NOMO-1 (cell line): ENCODE data around the gene NAB1.
"Not testable (repeated sequence)": the region's sequence is repeated elsewhere in the genome, so short reads cannot be mapped to it uniquely, and the experiment has no call there.

Experiments used
- DNase-seq, 2 experiments: peaks; one replicate each; lab custom pipeline; 2025; ENCODE audit not compliant: unreplicated experiment in 2 of 2; lab: John Stamatoyannopoulos, UW

Gene NAB1, protein sequence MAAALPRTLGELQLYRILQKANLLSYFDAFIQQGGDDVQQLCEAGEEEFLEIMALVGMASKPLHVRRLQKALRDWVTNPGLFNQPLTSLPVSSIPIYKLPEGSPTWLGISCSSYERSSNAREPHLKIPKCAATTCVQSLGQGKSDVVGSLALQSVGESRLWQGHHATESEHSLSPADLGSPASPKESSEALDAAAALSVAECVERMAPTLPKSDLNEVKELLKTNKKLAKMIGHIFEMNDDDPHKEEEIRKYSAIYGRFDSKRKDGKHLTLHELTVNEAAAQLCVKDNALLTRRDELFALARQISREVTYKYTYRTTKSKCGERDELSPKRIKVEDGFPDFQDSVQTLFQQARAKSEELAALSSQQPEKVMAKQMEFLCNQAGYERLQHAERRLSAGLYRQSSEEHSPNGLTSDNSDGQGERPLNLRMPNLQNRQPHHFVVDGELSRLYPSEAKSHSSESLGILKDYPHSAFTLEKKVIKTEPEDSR

DNA sequence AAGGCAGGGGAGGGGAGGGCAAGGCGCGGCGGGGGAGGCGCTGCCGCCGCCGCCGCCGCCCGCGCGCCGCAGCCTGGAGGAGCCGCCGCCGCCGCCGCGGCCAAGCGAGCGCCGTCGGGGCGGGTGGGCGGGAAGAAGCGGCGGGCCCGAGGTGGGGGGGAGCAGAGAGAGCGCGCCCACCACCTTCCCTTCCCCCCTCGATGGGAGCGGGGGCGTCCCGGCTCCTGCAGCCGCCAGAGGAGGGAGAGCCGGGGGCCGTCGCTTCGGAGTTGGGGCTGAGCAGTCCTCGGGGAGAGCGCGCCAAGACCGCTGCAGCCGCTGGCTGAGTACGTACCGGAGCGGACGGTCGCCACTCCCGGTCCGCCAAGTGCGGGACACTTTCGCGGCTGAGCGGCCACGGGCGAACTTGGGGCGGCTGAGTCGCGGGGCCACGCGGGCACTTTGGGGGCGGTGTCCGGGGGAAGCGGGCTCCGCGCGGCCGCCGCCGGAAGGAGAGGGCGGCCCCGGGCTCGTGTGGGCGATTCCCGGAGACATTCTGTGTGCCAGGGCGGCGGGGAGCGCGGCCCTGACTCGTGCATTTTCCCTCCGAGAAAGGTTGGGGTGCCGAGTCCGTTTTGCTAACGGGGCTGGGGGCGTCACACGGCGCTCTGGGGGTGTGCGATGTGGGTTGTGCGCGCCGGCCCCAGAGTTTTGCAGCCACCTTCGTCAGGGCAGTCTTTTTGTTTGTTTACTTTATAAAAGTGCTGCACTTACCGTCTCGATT lies at the start of gene NAB1:
NAB1 (plus strand) TSS at position 49 of the 763 bp plus-strand sequence. CDS start 10,094 bp downstream, outside the sequence.
- peak; percentile 47 to 52 for DNase-seq

DNA sequence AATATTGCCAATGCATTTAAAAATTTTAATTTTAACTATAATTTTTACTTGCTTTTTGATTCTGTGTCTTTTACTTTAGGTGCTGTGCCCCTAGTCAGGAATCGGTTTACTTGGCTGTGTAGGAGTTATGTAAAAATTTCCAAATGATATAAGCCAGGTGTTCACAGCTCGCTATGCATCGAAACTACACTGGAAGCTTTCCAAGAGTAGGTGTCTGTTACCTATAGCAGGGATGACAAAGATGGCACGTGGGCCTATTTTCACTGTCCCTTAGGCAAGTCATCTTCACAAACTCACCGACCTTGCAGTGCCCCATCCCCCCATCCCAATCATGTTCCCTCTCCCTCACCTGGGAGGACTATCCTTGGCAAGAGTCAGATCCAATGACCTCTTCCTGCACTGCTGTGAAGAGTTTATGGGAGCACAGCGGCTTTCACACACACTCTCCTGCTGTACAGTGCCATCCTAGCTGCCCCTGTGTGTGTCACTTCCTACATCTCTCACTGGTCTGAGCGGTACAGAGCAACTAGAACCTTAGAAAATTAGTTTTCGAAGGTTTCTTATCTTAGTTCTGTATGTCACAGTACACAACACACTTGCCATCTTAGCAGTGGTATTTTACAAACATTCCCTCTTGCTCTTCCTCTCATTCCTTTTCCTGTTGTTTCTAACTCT lies 49.2 kb upstream of the NAB1 start:
- DNase-seq, result no peak

DNA sequence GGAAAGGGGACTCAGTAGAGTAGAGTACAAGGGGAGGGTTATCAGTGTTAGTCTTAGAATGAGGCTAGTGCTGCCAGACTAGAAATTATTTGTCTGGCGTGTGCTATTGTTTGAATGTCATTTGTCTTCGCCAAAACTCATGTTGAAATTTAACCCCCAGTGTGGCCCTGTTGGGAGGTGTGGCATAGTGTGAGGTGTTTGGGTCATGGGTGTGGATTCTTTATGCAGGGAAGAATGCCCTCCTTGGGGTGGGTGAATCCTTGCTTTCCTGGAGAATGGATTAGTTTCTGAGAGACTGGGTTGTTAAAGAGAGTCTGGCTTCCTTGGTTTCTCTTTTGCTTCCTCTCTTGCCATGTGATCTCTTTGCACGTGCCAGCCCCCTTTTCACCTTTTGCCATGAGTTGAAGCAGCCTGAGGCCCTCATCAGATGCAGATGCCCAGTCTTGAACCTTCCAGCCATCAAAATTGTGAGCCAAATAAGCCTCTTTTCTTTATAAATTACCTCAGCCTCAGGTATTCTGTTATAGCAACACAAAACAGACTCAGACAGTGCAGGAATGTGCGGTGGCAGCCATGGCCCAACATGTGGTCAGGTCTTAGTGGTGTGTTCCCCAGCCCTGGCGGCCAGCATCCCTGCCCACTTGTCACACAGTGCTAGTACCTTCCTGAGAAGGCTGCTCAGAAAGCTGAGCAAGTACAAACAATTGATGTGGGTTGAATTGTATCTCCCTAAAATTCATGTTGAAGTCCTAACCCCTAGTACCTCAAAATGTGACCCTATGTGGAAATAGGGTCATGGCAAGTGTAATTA lies 48.4 kb upstream of the NAB1 start:
- DNase-seq, result no peak

DNA sequence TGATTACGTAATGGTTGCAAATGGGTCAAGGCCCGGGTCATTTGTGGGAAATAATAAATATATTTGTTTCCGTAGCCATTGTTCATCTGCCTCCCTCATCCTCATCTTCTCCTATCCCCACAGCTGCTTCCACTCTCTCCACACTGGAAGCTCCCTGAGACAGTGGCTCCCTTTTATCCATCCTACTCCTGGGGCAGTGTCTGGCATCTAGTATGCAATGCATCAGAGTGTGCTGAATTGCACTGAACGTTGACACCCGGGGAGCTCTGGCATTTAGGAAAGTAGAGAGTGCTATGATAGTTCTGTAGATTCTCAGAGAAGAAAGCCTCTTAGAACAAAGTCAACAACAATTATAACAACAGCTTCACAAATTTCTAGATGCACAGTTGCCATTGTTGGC lies 45.5 kb upstream of the NAB1 start:
- DNase-seq, result no peak

DNA sequence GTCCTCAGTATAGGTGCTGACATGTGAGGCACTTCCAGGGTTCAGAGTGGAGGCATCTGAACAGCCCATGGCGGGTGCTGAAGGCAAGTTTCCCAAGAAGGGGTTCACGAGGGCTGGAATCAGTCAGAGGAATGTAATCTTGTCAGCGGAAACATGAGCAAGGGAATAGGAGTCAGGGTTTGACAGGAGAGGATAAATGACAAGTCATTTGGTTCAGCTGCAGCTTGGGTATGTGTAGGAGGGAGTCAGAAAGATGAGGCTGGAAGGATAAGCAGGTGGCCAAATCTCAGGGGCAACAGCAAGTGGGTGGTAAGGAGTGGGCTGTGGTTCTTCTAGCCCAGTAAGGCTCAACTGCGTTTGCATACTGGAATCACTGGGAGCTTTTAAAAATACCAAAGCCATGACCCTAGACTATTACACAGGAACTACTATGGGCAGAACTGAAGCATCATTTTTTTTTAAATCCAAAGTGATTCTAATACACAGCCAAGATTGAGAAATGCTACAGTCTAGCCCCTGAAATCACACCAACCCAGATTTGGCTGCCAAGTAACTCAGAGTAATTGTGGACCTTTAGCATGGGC lies 41.8 kb upstream of the NAB1 start:
- DNase-seq, result no peak

DNA sequence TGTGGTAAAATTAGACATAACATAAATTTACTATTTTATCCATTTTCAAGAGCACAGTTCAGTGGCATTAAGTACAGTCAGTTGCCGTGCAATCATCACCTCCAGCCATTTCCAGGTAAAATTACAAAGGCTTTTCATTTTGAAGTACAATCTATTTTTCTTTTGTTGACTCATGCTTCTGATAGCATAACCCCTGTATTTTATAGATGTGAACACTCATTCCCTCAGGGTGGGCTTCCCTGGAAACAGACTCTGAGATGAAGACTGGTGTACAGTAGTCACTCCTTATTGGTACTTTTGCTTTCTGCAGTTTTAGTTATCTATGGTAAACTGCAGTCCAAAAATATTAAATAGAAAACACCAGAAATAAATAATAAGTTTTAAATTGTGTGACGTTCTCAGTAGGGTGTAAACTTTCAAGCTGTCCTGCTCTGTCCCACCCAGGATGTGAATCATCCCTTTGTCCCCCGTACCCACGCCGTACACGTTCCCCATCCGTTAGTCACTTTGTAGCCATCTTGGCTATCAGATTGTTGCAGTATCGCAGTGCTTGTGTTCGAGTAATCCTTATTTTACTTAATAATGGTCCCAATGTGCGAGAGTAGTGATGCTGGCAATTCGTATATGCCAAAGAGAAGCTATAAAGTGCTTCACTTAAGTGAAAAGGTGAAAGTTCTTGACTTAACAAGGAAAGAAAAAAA lies 41.1 kb upstream of the NAB1 start:
- DNase-seq, result no peak

DNA sequence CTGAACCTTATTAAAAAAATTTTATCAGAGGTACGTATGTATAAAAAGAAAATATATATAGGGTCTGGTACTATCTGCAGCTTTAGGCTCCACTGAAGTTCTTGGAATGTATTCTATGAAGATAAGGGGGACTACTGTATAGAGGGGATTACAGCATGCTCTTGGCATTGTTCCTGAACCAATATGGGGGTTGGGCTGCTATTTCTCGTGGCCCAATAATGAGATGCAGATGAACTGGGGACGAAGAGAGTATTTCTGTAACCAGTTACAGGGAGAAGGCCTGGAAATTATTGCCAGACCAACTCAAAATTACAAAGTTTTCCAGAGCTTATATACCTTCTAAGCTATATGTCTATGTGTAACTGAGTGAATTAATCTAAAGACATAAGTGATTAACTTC lies 40.0 kb upstream of the NAB1 start:
- not testable (repeated sequence) for DNase-seq

DNA sequence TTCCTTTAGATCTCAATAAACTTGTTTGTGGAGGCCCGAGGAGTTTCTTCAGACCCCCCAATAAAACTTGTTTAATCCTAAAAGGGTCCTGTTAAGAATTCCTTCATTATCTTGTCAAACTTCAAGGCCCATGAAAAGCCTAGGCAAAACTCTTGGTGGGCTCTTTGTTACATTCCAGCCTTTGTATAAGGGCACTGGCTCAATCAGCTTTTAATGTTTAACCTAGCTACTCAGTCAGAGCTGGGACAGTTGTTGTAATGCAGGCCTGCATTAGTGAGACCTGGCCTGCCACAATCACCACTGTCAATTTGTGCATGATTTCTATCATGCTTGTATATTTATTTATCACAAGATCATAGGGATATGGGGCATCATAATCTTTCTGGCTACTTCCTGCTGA lies 39.5 kb upstream of the NAB1 start:
- not testable (repeated sequence) for DNase-seq

DNA sequence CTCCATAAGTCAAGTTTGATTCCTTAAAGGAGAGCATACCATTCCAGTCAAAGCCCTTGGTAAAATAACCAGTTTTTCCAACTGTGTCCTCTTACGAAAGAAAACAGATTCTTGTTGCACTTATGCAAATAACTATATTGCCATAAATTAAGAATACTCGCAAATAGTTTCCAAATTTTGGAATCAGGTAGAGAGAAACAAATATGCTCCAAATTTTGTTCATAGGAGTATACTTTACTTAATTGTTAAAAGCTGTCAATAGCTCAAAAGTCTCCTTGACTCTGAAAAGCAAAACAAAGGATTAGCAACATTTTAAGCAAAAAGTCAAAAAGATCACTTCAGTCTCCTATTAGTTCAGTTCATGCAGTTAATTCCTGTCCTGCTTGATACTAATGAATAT lies 38.4 kb upstream of the NAB1 start:
- DNase-seq, result not testable (repeated sequence)

DNA sequence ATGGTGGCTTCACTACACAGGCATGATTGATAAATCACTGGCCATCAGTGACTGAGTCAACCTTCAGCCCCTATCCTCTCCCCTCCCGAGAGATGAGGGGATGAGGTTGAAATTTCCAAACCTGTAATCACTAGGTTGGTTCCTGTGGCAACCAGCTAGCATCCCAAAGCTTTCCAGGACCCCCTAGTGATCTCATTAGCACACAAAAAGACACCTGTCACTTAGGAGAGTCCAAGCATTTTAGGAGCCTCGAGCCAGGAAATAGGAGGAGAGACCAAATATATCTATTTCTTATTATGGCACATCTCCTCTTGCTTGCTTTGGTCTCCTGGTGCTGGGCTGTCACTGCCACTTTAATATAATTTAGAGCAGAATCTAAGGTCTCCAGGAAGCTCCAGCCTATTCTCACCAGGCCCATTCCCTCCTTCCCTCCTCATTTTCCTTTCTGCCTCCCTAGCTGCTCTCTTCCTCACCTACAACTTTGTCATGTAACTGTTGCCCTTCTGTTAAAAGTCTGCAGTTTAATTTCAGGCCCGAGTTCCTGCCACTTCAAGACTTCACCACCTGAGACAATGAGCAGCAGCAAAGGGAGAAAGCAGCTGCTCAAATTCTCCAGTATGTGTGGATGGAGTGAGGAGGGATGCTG lies 33.2 kb upstream of the NAB1 start:
- DNase-seq, result no peak

DNA sequence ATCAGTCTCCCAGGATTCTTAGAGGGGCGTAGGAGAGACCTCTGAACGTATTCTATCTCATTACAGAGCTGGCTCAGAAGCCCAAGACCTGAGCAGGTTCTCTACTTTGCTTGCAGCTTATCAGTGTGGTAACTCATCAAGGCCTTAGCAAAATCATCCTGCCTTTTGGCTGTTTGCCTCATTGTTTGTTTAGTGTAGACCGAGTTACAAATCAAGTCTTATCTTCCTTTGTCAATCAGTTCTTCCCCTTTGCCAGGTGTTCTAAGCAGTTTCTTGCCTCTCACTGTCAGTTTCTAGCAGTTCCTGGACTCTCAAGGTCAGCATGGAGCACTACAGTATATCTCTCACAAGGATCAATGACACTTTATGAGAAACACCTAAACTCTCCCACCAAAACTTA lies 30.9 kb upstream of the NAB1 start:
- no peak for DNase-seq

DNA sequence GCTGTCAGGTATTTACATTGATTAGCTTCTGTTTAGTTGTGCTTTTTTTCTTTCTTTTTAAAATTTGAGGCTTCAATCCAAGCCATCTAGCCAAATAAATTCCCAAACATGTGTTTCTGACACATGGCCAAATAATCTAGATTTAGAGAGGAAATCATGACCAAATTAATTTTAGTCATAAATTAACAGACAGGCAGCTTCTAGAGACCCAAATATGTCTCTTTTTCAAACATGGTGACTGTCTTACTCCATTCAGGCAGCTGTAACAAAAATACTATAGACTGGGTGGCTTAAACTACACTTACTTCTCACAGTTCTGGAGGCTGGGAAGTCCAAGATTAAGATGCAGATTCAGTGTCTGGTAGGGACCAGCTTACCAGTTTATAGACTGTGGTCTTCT lies 23.2 kb upstream of the NAB1 start:
- DNase-seq, result no peak

DNA sequence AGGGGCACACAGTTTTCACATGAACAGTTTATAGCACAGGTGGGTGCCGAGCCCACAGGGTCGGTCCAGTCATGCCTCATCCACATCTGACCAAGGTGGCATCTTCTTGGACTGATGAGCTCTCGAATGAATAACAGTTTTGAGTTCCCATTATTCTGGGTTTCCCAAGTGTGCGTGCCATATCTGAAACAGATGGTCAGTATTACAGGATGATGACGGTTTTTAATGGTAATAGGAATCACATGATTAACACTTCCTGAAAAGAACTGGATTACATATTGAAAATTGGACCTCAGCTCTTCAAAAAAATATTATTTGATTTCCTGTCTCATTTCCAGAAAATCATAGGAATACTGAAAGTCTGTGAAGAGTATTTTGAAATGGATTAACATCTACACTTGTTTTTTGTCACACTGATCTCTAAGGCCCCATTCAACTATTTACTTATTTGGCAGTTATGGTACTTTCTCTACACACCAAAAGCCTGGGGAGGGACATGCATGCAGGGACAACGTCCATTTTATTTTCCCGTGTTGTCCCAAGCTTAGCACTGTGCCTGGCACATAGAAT lies 22.2 kb upstream of the NAB1 start:
- no peak for DNase-seq

DNA sequence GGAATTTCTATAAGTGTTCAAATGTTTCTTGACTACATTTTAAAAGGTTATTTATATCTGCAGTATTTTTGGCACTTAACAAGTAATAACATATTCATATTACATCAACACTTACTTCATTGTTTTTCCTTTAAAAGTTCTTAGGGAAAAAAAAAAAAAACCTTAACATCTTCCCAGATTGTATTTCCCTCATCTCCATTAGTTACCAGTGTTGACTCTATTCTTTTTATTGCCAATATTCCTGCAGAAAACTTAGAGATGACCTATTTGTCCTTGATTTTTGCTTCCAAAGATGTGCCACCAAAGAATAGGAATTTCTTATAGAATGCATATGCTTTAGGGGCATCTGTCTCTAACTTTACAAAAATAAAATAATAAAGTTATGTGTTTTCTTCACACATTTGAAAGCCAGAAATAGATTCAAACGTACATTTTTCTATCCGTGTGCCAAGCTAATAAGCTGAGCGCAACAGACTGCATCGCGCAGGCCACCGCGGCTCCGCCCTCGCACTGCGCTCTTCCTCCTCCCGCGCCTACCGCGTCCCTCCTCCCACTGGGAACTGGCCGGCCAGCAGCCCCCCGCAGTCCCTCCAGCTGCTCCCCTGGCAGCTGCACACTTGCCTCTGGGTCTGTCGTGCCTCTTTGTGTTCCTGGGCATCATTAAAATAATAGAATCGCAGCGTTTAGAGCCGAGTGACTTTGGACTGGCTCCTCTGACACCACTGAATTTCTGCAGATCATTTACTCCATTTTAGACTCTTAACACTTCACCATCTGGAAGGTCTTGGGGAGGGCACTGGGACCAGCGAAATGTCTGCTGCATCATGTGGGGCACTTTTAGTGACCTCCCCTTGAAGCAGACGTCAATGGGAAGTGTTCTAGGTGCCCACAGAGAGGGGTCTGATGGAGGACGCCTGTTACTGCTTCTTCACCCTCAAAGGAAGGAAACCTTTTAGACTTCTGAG lies 21.2 kb upstream of the NAB1 start:
- peak in 1 of 2 experiments; percentile 16 for DNase-seq

DNA sequence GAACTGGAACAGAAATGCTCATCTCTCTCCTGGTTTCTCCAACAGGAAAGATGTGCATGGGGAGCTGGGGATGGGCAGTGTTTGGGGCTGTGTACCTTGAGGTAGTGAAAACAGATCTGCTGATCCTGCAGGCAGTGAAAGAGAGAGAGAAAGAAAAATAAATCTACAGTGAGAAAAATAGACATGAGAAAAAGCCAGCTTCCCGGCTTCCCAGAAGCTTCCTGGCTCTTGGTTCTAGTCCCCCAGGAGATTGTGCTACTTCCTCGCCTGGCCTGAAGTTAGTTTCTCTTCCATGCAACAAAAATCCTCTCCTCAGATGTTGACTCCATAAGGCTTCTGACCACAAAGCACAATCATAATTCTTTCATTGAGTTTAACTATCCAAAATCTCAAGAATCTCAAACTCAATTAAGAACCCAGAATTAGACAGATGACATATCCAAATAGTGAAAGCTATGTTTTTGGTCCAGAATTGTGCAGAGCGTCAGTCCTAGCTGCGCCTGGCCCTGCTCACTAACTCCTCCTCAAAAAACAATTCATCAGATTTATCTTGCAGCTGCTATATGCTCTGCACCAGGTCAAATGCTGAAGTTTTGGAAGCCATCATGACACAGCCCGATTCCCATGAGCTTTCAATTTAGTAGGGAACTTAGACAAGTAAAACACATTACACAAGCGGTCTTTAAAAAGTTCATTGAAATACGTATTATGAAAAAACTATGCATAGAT lies 20.1 kb upstream of the NAB1 start:
- DNase-seq, result no peak

DNA sequence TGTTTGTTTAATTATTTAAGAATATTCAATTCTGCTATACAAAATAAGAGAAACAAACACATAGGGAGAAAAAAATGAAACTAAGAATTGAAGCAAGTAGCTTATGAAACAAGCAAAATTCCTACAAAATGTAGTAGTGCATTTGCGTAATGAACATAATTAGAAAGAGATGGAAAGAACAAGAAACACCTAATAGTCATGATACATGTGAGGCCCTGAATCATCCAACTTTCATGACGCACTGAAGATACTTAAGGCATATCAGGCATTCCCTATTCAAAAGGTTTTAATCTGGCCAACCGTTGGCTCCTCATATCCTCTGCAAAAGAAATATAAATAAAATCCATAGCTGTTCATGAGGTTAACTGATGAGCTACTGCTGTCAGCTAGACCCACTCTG lies 14.5 kb upstream of the NAB1 start:
- DNase-seq, result no peak

DNA sequence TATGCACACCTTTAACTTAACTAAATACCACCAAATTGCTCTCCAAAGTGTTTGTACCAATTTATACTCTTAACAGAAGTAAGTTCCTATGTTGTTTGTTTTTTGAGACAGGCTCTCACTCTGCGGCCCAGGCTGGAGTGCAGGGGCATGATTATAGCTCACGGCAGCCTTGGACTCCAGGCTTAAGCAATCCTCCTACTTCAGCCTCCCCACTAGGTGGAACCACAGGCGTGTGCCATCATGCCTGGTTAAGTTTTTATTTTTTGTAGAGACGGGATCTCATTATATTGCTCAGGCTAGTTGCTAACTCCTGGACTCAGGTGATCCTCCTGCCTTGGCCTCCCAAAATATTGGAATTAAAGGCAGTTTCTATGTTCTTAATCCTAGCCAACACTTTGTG lies 13.1 kb upstream of the NAB1 start:
- DNase-seq, result no peak
